RPMI8226 (cell line): ENCODE measurements around the gene SPIRE1.
"Not testable (repeated sequence)": the region's sequence is repeated elsewhere in the genome, so short reads cannot be mapped to it uniquely, and the experiment has no call there.

Source experiments
- DNase-seq: peaks from one replicate; pipeline ENCODE4 v3.0.0-alpha.2; 2015

SPIRE1 gene

DNA sequence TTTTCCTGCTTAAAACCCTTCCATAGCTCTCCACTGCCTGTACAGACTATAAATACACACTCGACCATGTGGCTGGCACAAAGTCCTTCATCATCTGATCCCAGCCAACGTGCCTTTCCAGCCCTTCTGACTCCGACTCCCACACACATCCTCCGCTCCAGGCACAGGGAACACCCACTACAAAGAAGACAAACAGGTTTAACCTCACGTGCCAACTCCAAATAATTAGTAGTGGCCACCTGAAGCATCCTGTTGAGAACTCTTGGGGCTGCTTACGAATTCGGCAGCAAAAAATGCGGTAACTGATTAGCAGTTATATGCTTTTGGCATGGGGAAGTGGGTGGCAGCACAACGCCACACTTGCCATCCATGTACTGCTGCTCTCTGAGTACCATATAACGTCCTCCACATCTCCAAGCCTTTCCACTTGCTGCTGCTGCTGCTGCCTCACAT lies 12.1 kb downstream of the SPIRE1 start:
- DNase-seq = no peak

DNA sequence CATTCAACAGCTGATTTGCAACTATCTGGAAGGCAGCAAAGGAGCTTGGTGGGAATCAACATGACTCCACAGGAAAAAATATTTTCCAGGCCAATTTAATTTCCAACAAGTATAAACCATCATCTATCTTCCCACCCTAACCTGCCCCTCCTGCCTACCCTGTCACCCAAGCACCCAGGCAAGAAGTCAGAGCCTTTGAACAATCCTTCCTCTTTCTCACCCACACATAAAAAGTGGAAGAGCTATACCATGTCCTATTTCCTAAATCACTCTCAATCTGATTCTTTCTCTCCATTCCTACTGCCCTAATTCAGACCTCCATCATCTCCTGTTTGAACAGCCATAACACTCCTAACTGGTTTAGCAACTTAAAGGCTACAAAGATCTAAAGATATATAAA lies 12.7 kb downstream of the SPIRE1 start:
- DNase-seq = no peak

DNA sequence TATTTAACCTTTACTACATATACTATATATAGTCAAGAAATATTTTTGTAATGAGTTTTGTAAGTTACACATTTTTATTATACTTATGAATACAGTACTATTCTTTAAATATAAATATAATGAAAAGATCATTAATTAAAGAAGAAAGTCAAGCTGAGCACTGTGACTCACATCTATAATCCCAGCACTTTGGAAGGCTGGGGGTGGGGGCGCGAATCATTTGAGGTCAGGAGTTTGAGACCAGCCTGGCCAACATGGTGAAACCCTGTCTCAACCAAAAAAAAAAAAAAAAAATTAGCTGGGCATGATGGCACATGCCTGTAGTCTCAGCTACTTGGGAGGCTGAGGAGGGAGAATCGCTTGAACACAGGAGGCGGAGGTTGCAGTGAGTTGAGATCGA lies 14.2 kb downstream of the SPIRE1 start:
- not testable (repeated sequence) for DNase-seq

DNA sequence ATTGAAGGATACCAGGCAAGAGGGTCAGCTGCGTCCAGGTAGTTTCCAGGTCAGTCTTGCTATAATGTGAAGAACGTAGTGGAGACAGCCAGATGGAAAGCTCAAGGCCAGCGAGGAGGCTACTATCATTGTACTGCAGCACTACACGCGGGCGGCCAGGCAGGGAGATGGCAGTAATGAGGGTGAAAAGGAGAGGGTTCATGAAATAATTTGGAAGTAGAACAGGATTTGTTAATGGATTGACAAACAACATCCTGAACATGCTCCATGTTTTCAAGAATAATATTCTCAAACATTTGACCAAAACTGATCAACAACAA lies 17.1 kb downstream of the SPIRE1 start:
- DNase-seq = no peak

DNA sequence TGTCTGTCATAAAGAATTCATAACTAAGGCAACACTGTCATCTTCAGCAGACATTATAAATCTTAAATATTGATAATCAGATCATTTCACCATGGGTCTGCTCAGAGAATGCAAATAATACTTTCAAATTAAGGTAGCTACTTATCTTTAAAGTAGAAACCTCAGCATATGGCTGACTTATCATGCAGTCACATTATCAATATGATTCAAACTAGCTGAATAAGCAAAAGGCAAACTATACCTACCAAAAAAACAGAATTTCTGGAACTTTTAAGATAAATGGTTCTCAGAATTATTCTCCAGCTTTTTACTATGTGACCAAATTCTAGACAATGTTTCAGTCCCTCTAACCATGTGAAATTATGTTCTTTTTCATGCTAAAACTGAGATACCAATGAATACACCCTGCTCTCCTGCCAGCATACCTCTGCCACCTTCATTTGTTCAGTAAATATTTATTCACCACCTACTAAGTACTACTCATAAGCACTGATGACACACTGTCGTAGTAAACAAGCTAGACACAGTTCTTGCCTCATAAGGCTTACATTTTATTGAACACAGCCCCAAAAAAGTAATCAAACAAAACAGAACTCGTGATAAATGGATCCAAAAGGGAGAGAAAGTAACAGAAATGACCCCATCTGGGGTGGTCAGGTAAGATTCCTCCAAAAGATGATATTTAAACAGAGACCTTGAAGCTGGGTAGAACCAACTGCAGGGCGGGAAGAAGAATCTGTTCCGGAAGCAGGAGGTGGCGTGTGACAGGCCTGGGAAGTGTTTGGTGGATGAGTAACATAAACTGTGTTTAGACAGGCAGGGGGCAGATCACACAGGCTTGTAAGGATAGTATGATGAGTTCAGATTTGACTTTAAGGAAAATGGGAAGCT lies 17.7 kb downstream of the SPIRE1 start:
- no peak for DNase-seq

DNA sequence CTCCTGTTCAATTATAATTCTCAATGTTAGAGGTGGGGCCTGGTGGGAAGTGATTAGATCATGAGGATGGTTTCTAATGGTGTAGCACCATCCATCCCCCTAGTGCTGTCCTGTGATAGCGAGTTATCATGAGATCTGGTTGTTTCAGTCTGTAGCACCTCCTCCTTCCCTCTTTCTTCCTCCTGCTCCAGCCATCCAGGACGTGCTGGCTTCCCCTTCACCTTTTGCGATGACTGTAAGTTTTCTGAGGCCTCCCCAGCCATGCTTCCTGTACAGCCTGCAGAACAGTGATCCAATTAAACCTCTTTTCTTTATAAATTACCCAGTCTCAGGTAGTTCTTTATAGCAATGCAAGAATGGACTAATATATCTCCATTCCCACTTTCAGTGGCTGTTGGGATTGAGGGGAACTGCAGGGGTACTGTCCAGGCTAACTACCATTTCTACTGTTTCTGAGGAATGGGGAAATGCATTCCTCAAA lies 19.2 kb downstream of the SPIRE1 start:
- no peak for DNase-seq

DNA sequence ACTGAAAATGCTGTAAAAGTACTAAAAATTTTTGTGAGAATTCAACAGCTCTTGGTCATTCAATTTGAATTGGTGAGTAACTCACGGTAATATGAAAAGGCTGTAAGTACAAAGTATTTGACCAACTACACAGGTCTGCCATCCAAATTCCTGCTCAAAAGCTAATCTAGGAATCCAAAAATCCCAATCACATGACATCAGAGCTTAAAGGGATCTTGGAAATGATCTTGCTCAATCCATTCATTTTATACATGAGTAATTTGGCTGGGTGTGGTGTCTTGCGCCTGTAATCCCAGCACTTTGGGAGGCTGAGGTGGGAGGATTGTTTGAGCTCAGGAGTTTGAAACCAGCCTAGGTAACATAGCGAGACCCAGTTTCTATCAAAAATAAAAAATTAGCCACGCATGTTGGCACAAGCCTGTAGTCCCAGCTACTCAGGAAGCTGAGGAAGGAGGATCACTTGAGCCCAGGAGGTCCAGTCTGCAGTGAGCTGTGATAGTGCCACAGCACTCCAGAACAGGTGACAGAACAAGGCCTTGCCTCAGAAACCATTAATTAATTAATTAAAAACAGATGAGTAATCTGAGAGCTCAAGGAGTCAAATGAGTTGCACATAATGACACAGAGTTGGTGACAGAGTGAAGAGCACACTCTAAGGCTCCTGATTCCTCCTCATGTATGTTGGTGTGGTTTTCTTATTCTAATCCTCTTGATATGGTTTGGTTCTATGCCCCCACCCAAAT lies 19.8 kb downstream of the SPIRE1 start:
- DNase-seq = no peak

DNA sequence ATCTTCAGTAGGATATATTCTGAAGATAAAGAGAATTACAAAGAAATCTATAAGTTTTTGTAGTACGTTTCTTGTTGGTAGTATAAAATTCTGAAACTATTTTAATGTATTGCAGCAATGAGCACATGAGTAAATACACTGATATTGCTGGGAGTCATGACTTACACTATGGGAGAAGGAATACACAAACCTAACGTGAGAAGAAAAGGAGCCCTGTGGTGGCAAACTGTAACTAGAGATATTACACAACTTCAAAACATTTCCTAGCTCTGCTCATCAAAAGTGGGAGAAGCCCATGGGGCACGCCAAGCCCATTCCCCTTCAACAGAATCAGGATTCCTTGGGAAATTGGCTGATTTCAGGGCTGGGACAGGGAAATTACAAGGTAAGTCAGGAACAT lies 20.5 kb downstream of the SPIRE1 start:
- no peak for DNase-seq

DNA sequence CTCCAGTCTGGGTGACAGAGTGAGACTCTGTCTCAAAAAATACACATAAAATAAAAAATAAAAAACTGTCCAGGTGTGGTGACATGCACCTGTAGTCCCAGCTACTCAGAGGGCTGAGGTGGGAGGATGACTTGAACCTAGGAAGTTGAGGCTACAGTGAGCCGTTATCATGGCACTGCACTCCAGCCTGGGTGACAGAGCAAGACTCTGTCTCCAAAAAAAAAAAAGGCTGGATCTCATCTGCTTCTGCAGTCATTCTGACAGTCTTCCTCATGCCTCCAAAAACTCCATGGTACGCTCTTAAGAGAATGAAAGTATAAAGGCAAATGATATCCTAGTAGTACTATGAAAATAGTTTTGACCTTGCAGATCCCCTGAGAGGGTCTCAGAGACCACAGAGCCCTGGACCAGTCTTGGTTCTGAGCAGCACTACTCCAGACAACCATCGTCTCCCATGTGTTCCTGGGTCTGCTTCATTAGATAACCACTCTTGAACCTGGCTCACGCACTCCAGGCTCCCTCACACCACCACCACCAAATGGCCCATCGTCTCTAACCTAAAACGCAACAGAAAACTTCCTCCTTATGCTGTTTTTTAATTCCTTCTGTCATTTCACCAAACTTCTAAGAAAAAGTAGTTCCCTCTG lies 26.0 kb downstream of the SPIRE1 start:
- DNase-seq = no peak

DNA sequence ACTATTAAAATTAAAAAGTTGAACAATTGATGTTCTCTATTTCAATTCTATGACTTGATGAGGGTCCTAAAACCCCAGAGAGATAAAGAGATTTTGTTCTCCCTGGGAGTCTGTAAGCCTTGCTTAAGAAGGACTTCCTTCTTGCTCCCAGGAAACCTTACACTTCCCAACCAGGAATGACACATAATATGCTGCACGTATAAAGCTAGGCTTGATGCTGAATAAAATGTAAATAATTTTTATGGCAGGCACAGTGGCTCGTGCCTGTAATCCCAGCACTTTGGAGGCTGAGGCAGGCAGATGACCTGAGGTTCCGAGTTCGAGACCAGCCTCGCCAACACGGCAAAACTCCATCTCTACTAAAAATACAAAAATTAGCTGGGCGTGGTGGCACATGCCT lies 27.8 kb downstream of the SPIRE1 start:
- no peak for DNase-seq

DNA sequence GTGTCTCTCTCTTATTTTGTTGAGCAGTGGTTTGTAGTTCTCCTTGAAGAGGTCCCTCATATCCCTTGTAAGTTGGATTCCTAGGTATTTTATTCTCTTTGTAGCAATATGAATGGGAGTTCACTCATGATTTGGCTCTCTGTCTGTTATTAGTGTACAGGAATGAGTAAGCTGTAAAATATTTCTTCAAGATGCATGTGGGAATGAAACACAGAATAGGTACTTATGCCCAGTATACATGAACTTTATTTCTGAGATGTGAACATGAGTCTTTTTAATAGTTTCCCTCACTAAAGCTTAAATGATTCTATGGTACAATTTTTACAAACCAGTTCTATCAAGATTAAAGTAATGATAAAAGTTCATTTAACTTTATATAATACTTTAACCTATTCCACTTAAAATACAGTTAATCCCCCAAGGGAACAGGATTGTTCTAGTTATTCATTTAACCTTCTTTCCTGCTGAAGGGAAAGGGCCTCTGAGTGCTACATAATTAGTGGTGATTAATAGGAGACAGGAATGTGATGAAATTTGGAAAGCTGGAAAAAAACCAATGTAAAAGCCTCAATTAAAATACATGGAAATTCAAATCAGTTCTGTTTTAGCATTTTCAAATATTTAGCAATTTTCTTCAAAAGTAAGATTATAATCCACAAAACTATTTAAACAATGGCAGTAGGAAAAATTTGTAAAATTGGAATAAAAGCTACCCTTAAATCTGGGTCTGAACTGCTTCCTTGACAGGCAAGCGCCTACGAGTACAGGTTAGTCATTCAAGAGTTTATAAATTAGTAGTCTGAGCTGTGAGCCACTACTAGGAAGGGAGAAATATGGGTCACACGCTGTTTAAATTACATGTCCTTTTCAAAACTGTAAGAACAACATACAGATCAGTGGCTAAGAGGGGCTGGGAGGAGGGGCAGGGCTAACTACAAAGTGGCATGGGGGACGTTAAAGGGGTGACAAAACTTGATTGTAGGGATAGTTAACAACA lies 28.9 kb downstream of the SPIRE1 start:
- DNase-seq = no peak

DNA sequence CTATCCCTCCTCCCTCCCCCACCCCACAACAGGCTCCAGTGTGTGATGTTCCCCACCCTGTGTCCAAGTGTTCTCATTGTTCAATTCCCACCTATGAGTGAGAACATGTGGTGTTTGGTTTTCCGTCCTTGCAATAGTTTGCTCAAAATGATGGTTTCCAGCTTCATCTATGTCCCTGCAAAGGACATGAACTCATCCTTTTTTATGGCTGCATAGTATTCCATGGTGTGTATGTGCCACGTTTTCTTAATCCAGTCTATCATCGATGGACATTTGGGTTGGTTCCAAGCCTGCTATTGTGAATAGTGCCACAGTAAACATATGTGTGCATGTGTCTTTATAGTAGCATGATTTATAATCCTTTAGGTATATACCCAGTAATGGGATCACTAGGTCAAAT lies 30.7 kb downstream of the SPIRE1 start:
- DNase-seq = not testable (repeated sequence)

DNA sequence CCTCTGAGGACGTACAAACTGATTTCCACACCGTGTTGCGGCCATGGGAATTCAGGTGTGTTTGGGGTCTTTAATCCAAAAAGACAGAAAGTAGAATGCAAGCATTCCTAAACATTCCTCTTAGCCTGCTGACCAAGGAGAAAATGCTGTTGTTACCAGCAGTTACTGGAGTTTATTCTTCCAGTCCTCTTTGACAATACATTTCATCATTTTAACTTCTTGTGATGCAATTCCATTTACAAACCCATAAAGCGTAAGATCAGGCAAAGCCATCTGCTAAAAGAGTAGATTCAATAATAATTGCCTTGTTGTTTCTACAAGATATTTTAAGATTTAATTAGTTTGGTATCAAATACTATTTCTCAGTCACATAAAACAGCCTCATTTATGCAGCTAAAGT lies 32.7 kb downstream of the SPIRE1 start:
- DNase-seq = no peak

DNA sequence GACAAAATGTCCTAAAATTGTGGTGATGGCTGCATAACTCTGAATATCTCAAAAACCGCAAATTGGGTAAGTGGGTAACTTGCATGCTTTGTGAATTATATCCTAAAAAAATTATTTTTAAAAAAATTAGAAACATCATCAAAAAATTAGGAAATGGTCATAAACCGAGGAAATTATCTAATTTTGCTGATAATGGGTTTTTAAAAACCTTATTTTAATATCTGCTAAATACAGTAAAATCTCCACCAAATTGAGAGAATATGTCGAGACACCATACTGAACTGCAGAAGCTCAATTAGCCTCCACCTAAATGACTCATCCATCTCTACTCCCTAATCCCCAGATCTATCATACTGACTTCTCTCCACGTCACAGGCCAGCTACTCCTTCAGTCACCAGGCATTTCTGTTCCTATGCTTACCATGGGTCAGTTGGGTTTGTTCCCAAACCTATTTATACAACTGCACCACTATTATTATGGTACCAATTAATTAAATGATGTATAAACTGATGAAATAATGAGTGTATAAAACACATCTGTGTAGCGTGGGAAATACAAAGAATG lies 36.1 kb downstream of the SPIRE1 start:
- DNase-seq = no peak

DNA sequence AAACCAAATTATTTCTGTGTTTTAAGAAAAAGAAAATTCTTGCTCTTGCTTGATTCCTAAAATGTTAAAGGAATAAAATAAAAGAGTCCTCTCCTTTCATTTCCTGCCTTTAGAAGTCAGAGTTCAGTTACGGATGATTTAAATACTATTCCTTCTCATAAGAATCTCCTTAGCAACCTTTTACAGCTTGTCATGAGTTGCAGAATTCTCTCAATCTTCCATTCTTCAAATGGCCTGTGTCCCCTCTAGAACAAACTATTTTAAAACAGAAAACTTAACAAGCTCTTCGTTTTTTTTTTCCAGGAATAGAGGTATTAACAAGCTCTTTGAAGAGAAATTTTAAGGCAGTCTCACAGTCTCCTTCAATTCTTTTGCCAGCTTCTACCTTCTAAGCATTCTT lies 42.2 kb downstream of the SPIRE1 start:
- DNase-seq = no peak

DNA sequence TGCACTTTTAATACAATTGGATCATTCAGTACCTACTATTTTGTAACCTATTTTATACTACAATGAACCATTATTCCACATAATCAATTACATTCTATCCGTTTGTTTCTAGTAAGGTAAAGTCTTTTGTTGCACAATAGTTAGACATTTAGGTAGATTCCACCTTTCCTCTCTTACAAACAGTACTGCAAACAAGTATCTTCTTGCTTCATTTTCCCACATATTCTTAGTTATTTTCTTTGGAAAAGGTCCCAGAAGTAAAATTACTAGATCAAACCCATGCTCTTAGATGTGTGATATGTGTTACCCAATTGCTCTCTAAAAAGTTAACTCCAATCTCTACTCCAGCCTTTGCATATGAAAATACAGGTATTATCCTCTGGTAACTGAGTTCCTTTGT lies 49.6 kb downstream of the SPIRE1 start:
- no peak for DNase-seq

DNA sequence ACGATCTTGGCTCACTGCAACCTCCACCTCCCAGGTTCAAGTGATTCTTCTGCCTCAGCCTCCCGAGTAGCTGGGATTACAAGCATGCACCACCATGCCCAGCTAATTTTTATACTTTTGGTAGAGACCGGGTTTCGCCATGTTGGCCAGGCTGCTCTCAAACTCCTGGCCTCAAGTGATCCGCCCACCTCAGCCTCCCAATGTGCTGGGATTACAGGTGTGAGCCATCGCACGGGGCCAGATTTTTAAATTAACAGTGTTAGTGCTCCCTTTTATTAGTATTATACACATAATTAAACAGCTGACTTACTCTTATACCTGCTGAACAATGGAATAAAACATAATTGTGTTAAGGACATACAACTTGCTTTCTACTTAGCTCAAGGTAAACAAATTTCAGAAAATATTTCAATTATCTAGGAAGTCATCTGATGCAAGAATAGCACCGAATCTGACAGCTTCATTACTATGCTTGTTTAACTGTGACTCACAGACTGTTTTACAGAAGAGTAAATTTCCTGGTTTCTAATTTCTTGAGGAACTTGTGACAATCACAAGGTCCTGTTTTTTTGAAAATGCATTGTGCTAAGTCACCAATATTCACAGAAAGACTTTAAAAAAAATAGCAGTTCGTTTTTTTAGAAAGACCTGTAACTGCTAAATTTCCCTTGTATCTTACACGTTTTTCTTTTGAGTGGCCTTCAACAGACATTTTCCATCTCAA lies 51.2 kb downstream of the SPIRE1 start:
- peak; percentile 9 for DNase-seq

DNA sequence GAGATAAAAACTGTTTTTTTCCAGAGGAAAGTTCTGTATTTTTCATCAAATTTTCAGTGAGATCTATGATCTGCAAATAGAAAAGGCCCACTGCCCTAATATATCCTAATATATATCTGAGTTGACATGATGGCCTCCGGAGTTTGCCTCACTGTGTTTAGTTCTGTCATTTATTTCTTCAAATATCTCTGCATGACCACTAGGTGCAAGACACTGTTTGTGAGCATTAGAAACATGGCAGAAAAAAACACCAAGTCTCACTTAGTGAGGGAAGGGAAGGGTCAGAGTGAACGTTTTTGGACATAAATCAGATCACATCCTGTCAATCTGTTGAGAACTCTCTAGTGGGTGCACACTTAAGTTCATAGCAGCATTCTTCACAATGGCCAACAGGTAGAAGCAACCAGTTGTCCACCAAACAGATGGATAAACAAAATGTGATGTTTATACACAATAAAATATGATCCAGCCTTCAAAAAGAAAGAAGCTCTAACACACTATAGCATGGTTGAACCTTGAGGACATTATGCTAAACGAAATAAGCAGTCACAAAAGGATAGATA lies 53.4 kb downstream of the SPIRE1 start:
- DNase-seq = no peak

DNA sequence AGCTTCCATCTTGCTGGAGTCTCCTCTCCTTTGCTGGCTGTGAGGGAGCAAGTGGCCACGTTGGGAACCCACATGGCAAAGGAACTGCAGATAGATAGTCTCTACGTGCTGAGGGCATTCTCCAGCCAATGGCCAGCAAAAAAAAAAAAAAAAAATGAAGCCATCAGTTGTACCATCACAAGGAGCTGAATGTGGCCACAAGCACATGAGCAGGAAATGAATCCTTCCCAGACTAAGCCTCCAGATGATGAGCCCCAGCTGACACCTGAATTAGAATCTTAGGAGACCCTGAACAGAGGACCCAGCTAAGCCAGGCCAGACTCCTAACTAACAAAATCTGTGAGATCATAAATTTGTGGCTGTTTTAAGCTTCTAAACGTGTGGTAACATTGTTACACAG lies 57.9 kb downstream of the SPIRE1 start:
- no peak for DNase-seq

DNA sequence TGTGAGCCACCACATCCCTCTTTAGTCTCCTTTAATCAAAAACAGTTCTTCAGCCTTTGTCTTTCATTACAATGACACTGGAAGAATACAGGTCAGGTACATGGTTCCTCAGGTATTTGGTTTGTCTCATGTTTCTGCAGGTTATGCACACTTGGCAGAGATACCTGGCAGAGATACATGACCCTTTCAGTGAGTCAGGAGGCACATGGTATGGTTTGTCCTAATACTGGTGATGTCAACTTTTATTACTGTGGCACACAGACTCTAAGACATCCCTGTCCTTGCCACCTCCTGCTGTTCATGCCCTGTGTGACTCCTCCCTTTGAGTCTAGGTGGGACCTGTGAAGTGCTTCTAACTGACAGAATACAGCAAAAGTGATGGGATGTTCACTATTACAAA lies 58.4 kb downstream of the SPIRE1 start:
- no peak for DNase-seq
